Measurements from ENCODE around the gene TOLLIP. TPM values are rescaled to one million over a fixed set of nuclear protein-coding genes. Genes with fewer than 3 reads are reported as not detected.

The TOLLIP gene
- total RNA-seq, 1 donor from 2014 or later = 71.1 TPM

DNA sequence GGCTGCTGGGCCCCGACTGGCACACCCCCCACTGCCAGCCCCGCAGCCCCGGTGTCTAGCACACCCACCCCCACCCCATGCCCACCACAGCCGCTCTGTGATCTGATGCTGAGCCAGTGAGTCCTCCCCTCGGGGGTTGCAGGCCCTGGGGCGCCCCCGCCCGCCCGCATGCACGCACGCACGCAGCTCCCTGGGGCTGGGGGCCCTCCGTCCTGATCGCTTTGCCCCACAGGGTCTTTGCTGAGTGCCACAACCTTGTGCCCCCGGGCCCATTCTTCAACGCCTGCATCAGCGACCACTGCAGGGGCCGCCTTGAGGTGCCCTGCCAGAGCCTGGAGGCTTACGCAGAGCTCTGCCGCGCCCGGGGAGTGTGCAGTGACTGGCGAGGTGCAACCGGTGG, 54.3 kb downstream of the TOLLIP start:
- TF ChIP-seq, protein P1, sequence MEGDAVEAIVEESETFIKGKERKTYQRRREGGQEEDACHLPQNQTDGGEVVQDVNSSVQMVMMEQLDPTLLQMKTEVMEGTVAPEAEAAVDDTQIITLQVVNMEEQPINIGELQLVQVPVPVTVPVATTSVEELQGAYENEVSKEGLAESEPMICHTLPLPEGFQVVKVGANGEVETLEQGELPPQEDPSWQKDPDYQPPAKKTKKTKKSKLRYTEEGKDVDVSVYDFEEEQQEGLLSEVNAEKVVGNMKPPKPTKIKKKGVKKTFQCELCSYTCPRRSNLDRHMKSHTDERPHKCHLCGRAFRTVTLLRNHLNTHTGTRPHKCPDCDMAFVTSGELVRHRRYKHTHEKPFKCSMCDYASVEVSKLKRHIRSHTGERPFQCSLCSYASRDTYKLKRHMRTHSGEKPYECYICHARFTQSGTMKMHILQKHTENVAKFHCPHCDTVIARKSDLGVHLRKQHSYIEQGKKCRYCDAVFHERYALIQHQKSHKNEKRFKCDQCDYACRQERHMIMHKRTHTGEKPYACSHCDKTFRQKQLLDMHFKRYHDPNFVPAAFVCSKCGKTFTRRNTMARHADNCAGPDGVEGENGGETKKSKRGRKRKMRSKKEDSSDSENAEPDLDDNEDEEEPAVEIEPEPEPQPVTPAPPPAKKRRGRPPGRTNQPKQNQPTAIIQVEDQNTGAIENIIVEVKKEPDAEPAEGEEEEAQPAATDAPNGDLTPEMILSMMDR (IDR thresholded peaks at IDR 0.05) = no peak
- H3K4me1 ChIP-seq = no peaks in the 10 kb centered on the region
- H3K9me3 ChIP-seq = no peaks in the 10 kb centered on the region
- no peak overlapping the region for H3K4me3 ChIP-seq
- H3K27me3 ChIP-seq = no peaks in the 10 kb centered on the region
- DNase-seq (no peak), ATAC-seq (no peak)
- intact Hi-C loops (cut with DNase I) = no loop called here
- no peak overlapping the region for H3K27ac ChIP-seq
- no peaks in the 10 kb centered on the region for H3K36me3 ChIP-seq

DNA sequence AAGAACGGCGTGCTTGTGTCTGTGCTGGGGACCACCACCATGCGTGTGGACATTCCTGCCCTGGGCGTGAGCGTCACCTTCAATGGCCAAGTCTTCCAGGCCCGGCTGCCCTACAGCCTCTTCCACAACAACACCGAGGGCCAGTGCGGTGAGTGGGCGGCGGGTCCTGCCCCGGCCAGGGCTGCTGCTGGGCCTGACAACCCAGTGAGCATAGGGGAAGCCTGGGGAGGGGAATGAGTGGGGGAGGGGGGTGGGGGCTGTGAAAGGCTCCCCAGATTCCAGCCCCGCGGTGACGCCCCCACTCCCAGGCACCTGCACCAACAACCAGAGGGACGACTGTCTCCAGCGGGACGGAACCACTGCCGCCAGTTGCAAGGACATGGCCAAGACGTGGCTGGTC, 54.7 kb downstream of the TOLLIP start:
- intact Hi-C loops (cut with DNase I) = no loop called here
- no peaks in the 10 kb centered on the region for H3K27me3 ChIP-seq
- ATAC-seq (no peak), DNase-seq (no peak)
- TF ChIP-seq, protein P1 (IDR thresholded peaks at IDR 0.05) = no peak
- H3K36me3 ChIP-seq = no peaks in the 10 kb centered on the region
- H3K4me3 ChIP-seq = no peak overlapping the region
- H3K4me1 ChIP-seq = no peaks in the 10 kb centered on the region
- H3K27ac ChIP-seq = no peak overlapping the region
- no peaks in the 10 kb centered on the region for H3K9me3 ChIP-seq

DNA sequence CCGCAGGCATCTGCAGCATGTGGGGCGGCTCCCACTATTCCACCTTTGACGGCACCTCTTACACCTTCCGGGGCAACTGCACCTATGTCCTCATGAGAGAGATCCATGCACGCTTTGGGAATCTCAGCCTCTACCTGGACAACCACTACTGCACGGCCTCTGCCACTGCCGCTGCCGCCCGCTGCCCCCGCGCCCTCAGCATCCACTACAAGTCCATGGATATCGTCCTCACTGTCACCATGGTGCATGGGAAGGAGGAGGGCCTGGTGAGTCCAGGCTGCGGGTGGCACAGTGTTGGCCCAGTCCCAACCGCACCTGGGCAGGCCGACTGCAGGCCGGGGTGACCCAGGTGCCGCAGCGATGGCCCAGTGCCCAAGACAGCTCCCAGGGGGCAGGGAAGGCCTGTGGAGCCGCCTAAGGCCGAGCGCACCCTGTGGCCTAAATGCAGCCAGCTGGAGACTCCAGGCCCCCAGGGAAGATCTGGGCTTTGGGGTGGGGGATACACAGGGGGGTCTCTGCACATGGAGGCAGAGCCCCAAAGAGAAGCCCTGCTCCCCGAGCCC, 55.3 kb downstream of the TOLLIP start:
- Histone ChIP-seq H3K9me3 (no peaks in the 10 kb centered on the region), H3K27ac (no peak overlapping the region), H3K36me3 (no peaks in the 10 kb centered on the region), H3K27me3 (no peaks in the 10 kb centered on the region), H3K4me1 (no peaks in the 10 kb centered on the region), H3K4me3 (no peak overlapping the region)
- TF ChIP-seq, protein P1 (IDR thresholded peaks at IDR 0.05) = no peak
- intact Hi-C loops (cut with DNase I) = no loop called here
- no peak for ATAC-seq
- DNase-seq = no peak

DNA sequence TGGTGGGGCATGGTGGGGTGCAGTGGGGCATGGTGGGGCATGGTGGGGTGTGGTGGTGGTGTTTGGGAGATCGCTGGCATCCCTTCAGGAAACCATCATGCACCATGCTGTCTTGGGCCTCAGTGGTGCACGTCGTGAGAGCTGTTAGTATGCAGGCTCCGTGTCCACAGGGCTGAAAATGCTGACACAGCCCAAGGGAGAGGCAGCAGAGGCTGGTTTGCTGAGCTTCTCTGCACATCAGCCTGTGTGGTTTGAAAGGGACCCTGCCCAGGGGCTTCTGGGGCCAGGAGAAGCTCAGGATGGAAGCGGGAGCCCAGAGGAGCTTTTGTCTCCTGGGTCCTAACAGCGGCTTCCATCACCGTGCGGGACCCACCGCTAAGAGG, 56.3 kb downstream of the TOLLIP start:
- intact Hi-C loops (cut with DNase I) = no loop called here
- TF ChIP-seq, protein P1 (IDR thresholded peaks at IDR 0.05) = no peak
- no peak for DNase-seq
- ATAC-seq = no peak
- H3K27me3 ChIP-seq = no peaks in the 10 kb centered on the region
- no peaks in the 10 kb centered on the region for H3K9me3 ChIP-seq
- H3K27ac ChIP-seq = no peak overlapping the region
- no peaks in the 10 kb centered on the region for H3K36me3 ChIP-seq
- H3K4me3 ChIP-seq = no peak overlapping the region
- H3K4me1 ChIP-seq = no peaks in the 10 kb centered on the region

DNA sequence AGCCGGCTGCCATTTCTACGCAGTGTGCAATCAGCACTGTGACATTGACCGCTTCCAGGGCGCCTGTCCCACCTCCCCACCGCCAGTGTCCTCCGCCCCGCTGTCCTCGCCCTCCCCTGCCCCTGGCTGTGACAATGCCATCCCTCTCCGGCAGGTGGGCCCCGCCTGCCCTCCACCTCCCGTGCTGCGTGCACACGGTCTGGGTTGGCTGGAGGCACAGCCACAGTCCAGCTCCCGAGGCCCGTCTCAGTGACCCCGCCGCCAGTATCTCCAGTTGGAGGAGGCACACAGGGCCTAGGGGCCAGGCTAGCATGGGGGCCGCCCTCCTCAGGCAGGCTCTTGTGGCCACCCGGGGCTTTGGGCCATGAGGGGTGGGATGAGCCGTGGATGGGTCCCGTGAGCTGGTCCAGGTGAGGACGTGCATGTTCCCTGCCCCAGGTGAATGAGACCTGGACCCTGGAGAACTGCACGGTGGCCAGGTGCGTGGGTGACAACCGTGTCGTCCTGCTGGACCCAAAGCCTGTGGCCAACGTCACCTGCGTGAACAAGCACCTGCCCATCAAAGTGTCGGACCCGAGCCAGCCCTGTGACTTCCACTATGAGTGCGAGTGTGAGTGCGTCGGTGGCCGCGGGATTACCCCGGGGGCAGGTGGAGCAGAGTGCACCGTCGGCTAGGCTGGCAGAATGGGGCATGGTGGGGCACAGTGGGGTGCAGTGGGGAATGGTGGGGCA, 56.9 kb downstream of the TOLLIP start:
- Histone ChIP-seq H3K4me1 (no peaks in the 10 kb centered on the region), H3K27me3 (no peaks in the 10 kb centered on the region), H3K36me3 (no peaks in the 10 kb centered on the region), H3K9me3 (no peaks in the 10 kb centered on the region), H3K27ac (no peak overlapping the region), H3K4me3 (no peak overlapping the region)
- TF ChIP-seq, protein P1 (IDR thresholded peaks at IDR 0.05) = no peak
- ATAC-seq (no peak), DNase-seq (no peak)
- intact Hi-C loops (cut with DNase I) = no loop called here

Data from upper lobe of right lung (tissue), 1 donor.